GM13976 (cell line): Measurements from ENCODE around the gene CUX1.

Experiments
- DNase-seq: peaks from one replicate; pipeline ENCODE4 v3.0.0; 2012; ENCODE audit warnings: low spot score
- in situ Hi-C: fragments of 300-500 bp; cut with MboI; formaldehyde crosslinking; loops from one replicate; pipeline ENCODE4 v1.12.0; 2022; ENCODE audit warnings: low sequenced_read_pairs, mixed read lengths, inconsistent platforms; ENCODE audit not compliant: unreplicated experiment
- TF ChIP-seq, protein P1 (sequence below): IDR thresholded peaks from 2 replicates; pipeline ENCODE4 v1.5.1; 2012; ENCODE audit warnings: borderline replicate concordance, mild to moderate bottlenecking; ENCODE audit not compliant: insufficient read depth; ENCODE audit errors: extremely low read depth, missing control alignments, control extremely low read depth

The CUX1 gene

DNA sequence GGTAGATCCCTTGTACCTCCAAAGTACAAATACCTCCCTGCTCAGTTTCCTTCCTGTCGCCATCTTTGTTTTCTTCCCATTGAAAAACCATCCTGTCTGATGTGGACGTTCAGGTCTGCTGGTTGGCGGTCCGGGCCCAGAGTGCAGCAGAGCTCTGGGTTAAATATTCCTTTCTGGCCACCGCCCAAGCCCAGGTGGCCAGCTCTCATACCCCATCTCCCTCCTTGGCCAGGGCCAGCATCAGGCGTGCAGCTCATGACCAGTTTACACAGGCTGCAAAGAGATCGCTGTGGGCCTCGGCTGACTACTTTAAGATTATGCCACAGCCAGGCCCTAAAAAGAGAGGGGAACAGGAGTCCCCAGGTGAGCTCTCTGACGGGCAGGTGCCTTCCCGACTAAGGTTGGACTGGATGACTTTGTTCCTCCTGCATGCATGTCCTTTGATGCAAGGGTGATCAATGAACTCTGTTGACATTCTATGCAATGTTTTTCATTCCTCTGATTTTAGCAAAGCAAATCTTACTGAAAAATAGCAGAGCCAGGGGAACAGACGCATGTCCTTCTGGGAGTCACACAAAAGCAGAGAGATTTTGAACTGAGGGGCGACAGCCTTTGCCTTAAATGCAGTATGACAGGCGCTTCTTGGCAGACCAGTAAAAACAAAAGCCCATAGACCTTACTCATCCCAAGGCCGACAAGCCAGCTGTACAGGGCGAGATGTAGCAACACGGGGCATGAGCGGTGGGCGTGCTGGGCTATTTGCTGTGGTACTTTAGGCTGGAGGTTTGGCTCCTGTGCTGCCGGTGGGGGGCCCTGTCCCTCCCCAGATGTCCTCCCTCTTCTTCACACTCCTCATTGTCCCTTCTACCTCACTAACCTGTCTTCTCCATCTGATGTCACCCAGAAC lies 435.9 kb downstream of the CUX1 start:
- no peak for DNase-seq
- TF ChIP-seq, protein P1, sequence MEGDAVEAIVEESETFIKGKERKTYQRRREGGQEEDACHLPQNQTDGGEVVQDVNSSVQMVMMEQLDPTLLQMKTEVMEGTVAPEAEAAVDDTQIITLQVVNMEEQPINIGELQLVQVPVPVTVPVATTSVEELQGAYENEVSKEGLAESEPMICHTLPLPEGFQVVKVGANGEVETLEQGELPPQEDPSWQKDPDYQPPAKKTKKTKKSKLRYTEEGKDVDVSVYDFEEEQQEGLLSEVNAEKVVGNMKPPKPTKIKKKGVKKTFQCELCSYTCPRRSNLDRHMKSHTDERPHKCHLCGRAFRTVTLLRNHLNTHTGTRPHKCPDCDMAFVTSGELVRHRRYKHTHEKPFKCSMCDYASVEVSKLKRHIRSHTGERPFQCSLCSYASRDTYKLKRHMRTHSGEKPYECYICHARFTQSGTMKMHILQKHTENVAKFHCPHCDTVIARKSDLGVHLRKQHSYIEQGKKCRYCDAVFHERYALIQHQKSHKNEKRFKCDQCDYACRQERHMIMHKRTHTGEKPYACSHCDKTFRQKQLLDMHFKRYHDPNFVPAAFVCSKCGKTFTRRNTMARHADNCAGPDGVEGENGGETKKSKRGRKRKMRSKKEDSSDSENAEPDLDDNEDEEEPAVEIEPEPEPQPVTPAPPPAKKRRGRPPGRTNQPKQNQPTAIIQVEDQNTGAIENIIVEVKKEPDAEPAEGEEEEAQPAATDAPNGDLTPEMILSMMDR: no peak
- in situ Hi-C loops: no loop called here

DNA sequence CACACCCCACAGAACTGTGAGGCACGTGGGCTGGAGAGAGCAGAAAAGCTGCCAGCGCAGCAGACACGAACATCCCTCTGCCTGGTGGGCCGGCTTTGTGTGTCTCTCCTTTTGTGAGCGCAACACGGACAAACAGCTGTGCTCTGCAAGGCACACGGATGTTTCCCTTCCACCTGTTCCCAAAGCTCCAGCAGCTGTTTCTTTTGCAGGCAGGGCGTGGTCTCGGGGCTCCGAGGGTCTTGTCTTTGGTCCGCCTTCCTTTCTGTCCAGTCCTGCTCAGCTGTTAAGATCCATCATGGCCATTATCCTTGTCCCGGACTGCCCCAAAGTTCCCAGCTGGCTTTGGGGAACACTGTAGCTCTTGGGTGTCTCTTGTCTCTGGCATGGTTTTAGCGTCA lies 436.5 kb downstream of the CUX1 start:
- no peak for DNase-seq
- in situ Hi-C loops: no loop called here

DNA sequence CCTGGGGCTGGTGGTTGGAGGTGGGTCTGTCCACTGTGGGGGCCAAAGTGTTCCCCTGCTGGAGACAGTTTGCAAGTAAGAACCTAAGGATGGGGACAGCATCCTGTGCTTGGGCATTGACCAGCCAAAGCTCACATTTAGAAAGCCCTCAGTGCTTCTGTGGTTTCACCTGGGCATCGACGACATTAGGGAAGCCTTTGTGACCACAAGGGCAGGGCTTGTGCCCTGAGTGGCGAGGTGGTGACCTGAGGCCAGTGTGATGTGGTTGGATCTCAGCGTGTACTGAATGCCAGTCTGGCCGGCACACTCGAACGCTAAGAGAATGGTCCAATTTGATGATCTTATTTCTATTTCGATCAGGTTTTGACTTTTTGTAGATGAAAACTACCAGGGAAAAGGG lies 437.1 kb downstream of the CUX1 start:
- in situ Hi-C loops: no loop called here

More for the DNA sequence above, 436.5 kb downstream of the CUX1 start:
- TF ChIP-seq, protein P1: no peak

DNA sequence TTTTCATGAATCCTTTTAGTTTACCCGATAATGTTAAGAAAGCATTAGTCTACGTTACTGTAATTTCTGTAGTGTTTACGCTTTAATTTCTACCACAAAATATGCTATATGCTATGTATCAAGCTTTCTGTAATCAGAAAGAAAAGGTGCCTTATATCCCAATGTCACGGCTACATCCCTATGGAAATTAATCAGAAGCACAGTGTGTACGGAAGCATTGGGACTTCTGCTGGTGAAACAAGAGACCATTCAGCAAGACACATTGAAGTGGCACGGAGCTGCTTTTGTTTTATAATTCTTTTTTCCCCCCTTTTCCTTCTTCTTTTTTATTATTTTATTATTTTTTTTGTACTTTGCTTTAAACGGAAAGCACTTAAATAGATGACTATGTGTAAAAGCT lies 438.1 kb downstream of the CUX1 start:
- DNase-seq: no peak
- in situ Hi-C loops: no loop called here
- TF ChIP-seq, protein P1: no peak

More for the DNA sequence above, 437.1 kb downstream of the CUX1 start:
- no peak for DNase-seq
- TF ChIP-seq, protein P1: no peak

DNA sequence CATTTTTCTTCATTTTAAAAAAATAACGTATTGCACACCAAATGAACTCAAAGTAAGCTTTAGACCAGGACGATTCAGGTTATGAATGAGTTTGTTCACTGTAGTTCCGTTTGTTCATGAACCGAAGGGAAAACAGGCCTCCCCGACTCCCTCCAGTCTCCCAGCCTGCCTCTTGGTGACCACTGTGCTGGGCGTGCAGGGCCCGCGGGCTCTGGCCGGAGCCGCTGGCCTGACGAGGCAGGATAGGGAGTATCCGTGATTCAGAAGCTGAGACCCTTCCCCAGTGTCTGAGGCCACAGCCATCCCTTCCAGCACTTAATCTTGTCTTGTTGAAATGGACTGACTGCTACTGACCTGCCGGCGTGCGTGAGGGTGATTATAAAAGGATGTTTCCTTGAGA lies 438.5 kb downstream of the CUX1 start:
- TF ChIP-seq, protein P1: no peak
- in situ Hi-C loops: no loop called here
- DNase-seq: no peak

DNA sequence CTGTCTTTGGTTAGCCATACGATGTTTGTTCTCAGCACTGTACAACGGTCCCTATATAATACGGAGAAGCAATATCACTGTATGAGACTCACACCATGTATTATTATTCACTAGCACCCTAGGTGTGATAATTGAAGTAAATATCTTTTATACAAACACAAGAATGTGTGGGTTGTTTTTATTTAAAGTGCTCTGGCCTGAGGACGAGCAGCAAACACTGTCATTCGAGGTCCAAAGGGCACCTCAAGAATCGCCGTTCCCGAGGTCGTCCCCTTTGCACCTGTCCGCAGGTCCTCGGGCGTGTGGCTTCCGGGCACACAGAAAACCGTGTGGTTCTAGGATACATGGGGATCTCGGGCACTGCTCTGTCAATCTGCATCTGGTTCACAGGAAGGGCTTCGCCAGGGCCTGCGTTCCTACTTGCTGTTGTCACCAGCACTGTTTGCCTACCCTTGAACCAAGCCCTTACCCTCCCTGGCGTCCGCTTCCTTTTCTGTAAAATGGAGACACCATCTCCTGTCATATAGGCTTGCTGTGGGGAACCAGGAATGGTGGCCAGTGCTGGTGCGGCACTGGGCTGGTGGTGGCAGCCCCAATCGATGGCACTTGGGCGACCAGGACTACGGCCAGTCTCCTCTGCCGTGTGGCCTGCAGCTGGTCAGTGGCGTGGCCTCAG lies 440.8 kb downstream of the CUX1 start:
- TF ChIP-seq, protein P1: no peak
- DNase-seq: no peak
- in situ Hi-C loops: no loop called here
